Endothelial cell of umbilical vein (primary cell): Measurements from ENCODE around the gene ASCL5.

Experiments
- EZH2 ChIP-seq: IDR thresholded peaks from 2 replicates; pipeline ENCODE4 v1.6.1; 2012; ENCODE audit warnings: borderline replicate concordance, low read depth, mild to moderate bottlenecking, moderate library complexity, low read length, inconsistent platforms; ENCODE audit not compliant: severe bottlenecking
- FOS ChIP-seq: IDR thresholded peaks from 2 replicates; pipeline ENCODE4 v1.6.1; 2011; ENCODE audit warnings: mild to moderate bottlenecking, low read length, moderate library complexity, borderline replicate concordance; ENCODE audit not compliant: insufficient read depth
- JUN ChIP-seq: IDR thresholded peaks from 2 replicates; pipeline ENCODE4 v1.6.1; 2011; ENCODE audit warnings: borderline replicate concordance, low read depth; ENCODE audit not compliant: insufficient read length, insufficient read depth
- MYC ChIP-seq: IDR thresholded peaks from one replicate; pipeline ENCODE4 v1.6.1; 2011; ENCODE audit warnings: mild to moderate bottlenecking, low read depth, low read length
- POLR2A ChIP-seq: IDR thresholded peaks from 2 replicates; pipeline ENCODE4 v1.6.1; 2012; ENCODE audit warnings: low read depth, mild to moderate bottlenecking, control low read depth, low read length
- POLR2AphosphoS5 ChIP-seq: IDR thresholded peaks from 2 replicates; pipeline ENCODE4 v1.6.1; 2012; ENCODE audit warnings: low read depth, mild to moderate bottlenecking, control low read depth, low read length, moderate library complexity; ENCODE audit not compliant: insufficient read depth
- TF ChIP-seq, protein P1 (sequence below), 2 donors: IDR thresholded peaks; 1 replicate in 1 of 2; 2 replicates in 1 of 2; pipeline ENCODE4 v1.5.1; 2011; ENCODE audit warnings: low read length in 2 of 2, mild to moderate bottlenecking in 2 of 2, moderate library complexity in 2 of 2, control low read depth in 1 of 2, inconsistent platforms in 1 of 2, low read depth in 1 of 2; ENCODE audit not compliant: insufficient read depth in 1 of 2; ENCODE audit errors: extremely low read depth in 1 of 2
- TF ChIP-seq, protein P2 (sequence below): IDR thresholded peaks from 2 replicates; pipeline ENCODE4 v1.6.1; 2011; ENCODE audit not compliant: insufficient read depth, insufficient read length

DNA sequence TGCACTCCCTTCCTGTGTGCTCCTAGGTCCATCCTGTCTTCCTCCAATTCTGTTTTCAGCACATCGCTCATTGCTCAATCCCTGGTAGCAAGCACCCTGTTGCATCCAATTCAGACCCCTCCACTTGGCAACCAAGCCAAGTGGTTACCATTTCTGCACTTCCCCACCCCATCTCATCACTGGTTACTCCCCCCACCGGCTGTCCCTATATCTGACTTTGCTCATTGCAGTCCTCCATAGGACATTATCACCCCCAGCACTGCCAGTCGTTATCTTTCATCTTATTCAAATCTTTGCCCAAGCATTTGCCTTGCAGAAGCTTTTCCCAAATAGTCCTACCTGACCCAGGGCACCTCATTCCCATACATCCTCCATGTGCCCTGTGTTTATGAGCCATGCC, 29.4 kb upstream of the ASCL5 start:
- TF ChIP-seq, protein P1, sequence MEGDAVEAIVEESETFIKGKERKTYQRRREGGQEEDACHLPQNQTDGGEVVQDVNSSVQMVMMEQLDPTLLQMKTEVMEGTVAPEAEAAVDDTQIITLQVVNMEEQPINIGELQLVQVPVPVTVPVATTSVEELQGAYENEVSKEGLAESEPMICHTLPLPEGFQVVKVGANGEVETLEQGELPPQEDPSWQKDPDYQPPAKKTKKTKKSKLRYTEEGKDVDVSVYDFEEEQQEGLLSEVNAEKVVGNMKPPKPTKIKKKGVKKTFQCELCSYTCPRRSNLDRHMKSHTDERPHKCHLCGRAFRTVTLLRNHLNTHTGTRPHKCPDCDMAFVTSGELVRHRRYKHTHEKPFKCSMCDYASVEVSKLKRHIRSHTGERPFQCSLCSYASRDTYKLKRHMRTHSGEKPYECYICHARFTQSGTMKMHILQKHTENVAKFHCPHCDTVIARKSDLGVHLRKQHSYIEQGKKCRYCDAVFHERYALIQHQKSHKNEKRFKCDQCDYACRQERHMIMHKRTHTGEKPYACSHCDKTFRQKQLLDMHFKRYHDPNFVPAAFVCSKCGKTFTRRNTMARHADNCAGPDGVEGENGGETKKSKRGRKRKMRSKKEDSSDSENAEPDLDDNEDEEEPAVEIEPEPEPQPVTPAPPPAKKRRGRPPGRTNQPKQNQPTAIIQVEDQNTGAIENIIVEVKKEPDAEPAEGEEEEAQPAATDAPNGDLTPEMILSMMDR (IDR thresholded peaks at IDR 0.05; ENCODE audit: extremely low read depth in 1 of 2, insufficient read depth in 1 of 2, low read depth in 1 of 2, low read length in 2 of 2), result no peak
- TF ChIP-seq JUN, result no peak
- no peak for TF ChIP-seq EZH2
- TF ChIP-seq POLR2AphosphoS5, result no peak
- no peak for TF ChIP-seq POLR2A
- TF ChIP-seq MYC, result no peak
- no peak for TF ChIP-seq FOS
- TF ChIP-seq, protein P2, sequence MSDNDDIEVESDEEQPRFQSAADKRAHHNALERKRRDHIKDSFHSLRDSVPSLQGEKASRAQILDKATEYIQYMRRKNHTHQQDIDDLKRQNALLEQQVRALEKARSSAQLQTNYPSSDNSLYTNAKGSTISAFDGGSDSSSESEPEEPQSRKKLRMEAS, result no peak
